Measurements from ENCODE around the gene BACH1. TPM values are rescaled to one million over a fixed set of nuclear protein-coding genes. Genes with fewer than 3 reads are reported as not detected.

Gene BACH1
- total and polyA plus RNA-seq, 2 experiments from 2014 or later, result 23.9 to 52.7 TPM

DNA sequence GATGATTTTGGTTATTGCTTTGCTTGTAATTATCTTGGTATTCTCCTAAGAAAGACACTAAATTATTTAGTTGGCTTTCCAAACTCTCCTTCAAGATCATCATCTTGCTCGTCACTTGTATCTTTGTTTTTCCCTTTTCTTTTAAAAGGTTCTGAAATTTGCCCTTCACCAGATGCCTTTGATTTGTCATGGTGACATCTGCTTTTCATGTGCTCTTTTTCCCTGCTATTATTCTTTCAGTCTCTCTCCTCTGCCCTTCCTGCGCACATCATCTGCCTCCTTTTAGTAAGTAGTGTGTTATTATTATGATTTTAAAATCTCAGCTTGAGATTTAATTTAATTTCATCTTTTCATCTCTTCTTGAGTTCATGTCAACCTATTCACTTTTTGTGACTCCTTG is 92.1 kb downstream of the BACH1 start:
- in situ Hi-C loops (cut with MboI), result no loop called here
- no peaks in the 10 kb centered on the region for H4K20me1 ChIP-seq (ENCODE audit: insufficient read depth)
- no peak overlapping the region for H3K27ac ChIP-seq

DNA sequence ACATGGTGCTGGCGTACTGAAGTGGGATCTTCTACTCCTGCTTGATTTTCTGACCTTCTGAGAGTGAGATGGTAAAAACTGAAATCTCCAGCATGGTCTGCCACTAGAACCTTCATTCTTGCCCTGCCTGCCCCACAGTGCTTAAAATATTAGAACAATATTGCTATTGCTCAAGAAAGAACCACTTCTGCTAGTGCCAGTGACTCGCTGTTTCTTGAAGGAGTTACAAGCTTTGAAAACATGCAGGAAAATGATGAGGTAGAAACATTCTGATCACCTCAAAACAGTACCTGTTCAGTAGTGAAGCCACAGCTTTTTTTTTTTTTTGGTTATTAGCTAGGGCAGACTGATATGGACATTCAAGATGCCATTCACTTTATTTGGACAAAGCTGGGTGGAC is 95.3 kb downstream of the BACH1 start:
- TF ChIP-seq EZH2 (IDR thresholded peaks at IDR 0.05; ENCODE audit: insufficient read depth, poor library complexity, severe bottlenecking) (no peak), EZH2phosphoT487 (IDR thresholded peaks at IDR 0.05; ENCODE audit: insufficient read depth, low read depth) (no peak)
- no peaks in the 10 kb centered on the region for H3K79me2 ChIP-seq (ENCODE audit: insufficient read depth)
- no peak overlapping the region for H3K9ac ChIP-seq
- no peaks in the 10 kb centered on the region for H3K27me3 ChIP-seq (replicated peaks; ENCODE audit: insufficient read depth)
- no peaks in the 10 kb centered on the region for H3K9me3 ChIP-seq (ENCODE audit: low read depth)
- H3K4me2 ChIP-seq (ENCODE audit: unreplicated experiment), result no peak overlapping the region
- no peaks in the 10 kb centered on the region for H3K36me3 ChIP-seq (ENCODE audit: low read depth)
- peak; percentile 38 for DNase-seq
- 88 to 92% methylated on average over 2 of the region's 2 CpGs for WGBS, 2 experiments (ENCODE audit: low coverage in 1 of 2, low lambda C conversion rate in 2 of 2, missing lambda C conversion rate in 2 of 2)
- no peak overlapping the region for H3K27ac ChIP-seq
- no peaks in the 10 kb centered on the region for H3K4me1 ChIP-seq (ENCODE audit: insufficient read depth)
- no peaks in the 10 kb centered on the region for H3F3A ChIP-seq (ENCODE audit: insufficient read depth)
- no peaks in the 10 kb centered on the region for H4K20me1 ChIP-seq (ENCODE audit: insufficient read depth)
- H2AFZ ChIP-seq, result no peak overlapping the region
- in situ Hi-C loops (cut with MboI), result no loop called here
- peaks cover 4% of the 10 kb centered on the region; the same call in 1 of the 2 replicates for H3K9me2 ChIP-seq (ENCODE audit: insufficient read depth)
- H3K4me3 ChIP-seq, result no peak overlapping the region

More for the DNA sequence above, 92.1 kb downstream of the BACH1 start:
- H3F3A ChIP-seq (ENCODE audit: insufficient read depth), result no peaks in the 10 kb centered on the region
- DNase-seq, result no peak
- H3K9ac ChIP-seq, result no peak overlapping the region
- H3K4me2 ChIP-seq (ENCODE audit: unreplicated experiment), result no peak overlapping the region
- WGBS, 2 experiments (ENCODE audit: low coverage in 1 of 2, low lambda C conversion rate in 2 of 2, missing lambda C conversion rate in 2 of 2), result 73 to 78% methylated on average over 2 of the region's 2 CpGs
- H3K79me2 ChIP-seq (ENCODE audit: insufficient read depth), result no peaks in the 10 kb centered on the region
- TF ChIP-seq EZH2 (IDR thresholded peaks at IDR 0.05; ENCODE audit: insufficient read depth, poor library complexity, severe bottlenecking) (no peak), EZH2phosphoT487 (IDR thresholded peaks at IDR 0.05; ENCODE audit: insufficient read depth, low read depth) (no peak)
- no peaks in the 10 kb centered on the region for H3K4me1 ChIP-seq (ENCODE audit: insufficient read depth)
- H3K4me3 ChIP-seq, result no peak overlapping the region
- H3K27me3 ChIP-seq (replicated peaks; ENCODE audit: insufficient read depth), result no peaks in the 10 kb centered on the region
- no peaks in the 10 kb centered on the region for H3K9me3 ChIP-seq (ENCODE audit: low read depth)
- H3K9me2 ChIP-seq (ENCODE audit: insufficient read depth), result peaks cover 3% of the 10 kb centered on the region; the same call in 1 of the 2 replicates
- H2AFZ ChIP-seq, result no peak overlapping the region
- no peaks in the 10 kb centered on the region for H3K36me3 ChIP-seq (ENCODE audit: low read depth)

Other genes with a start within 250 kb of the BACH1 start
- 148 and 151 TPM in 2 replicates for gene CCT8, start 225.3 kb upstream of the BACH1 start, total RNA-seq (2014; rRNA removed; shearing (Covaris generic))
- 153 and 154 TPM in 2 replicates for gene CCT8, start 225.3 kb upstream of the BACH1 start, polyA plus RNA-seq (2016; fragmentation: Nextera tagmentation; extraction: Ambion mirVana)
- gene MAP3K7CL, start 168.3 kb upstream of the BACH1 start, total RNA-seq (2014; rRNA removed; shearing (Covaris generic)), result 14.8 and 18.5 TPM in 2 replicates
- gene MAP3K7CL, start 168.3 kb upstream of the BACH1 start, polyA plus RNA-seq (2016; fragmentation: Nextera tagmentation; extraction: Ambion mirVana), result 30.0 and 34.3 TPM in 2 replicates